Sigmoid colon (tissue), 7 donors: Measurements from ENCODE around the gene SLC17A8. TPM values are rescaled to one million over a fixed set of nuclear protein-coding genes. Genes with fewer than 3 reads are reported as not detected.

Experiments used
- DNase-seq: peaks from one replicate; pipeline ENCODE4 v3.0.0-alpha.2; 2019
- H3K27ac ChIP-seq, 4 donors: fragments of 200-600 bp; sonication (generic); one replicate each; pipeline ENCODE4 v1.5.1; 2016 to 2019; ENCODE audit warnings: mild to moderate bottlenecking in 1 of 4
- H3K27me3 ChIP-seq, 3 donors: fragments of 200-600 bp; sonication (generic); one replicate each; pipeline ENCODE4 v1.5.1; 2019; ENCODE audit warnings: mild to moderate bottlenecking in 1 of 3
- H3K36me3 ChIP-seq, 4 donors: fragments of 200-600 bp; sonication (generic); one replicate each; pipeline ENCODE4 v1.5.1; 2016 to 2019
- H3K4me1 ChIP-seq, 4 donors: fragments of 200-600 bp; sonication (generic); one replicate each; pipeline ENCODE4 v1.5.1; 2017 to 2019
- H3K4me3 ChIP-seq, 4 donors: fragments of 200-600 bp; sonication (generic); one replicate each; pipeline ENCODE4 v1.5.1; 2017 to 2019; ENCODE audit warnings: mild to moderate bottlenecking in 2 of 4, moderate library complexity in 1 of 4
- H3K9me3 ChIP-seq, 4 donors: fragments of 200-600 bp in 3 of 4; sonication (generic) in 3 of 4; one replicate each; pipeline versions ENCODE4 v1.5.1 to v1.6.1; 2013 to 2019
- CTCF ChIP-seq, 4 experiments: fragments of 450-650 bp in 3 of 4; fragments of 200-600 bp in 1 of 4; IDR thresholded peaks; one replicate each; pipeline ENCODE4 v1.5.1; 2016 to 2019; ENCODE audit warnings: antibody characterized with exemption in 4 of 4, mild to moderate bottlenecking in 3 of 4, moderate library complexity in 2 of 4
- EP300 ChIP-seq, 4 donors: sonication (generic); formaldehyde crosslinking; IDR thresholded peaks; one replicate each; pipeline ENCODE4 v1.6.1; 2017; ENCODE audit warnings: antibody characterized with exemption in 4 of 4
- POLR2A ChIP-seq, 2 donors: fragments of 450-650 bp; IDR thresholded peaks; one replicate each; pipeline ENCODE4 v1.6.1; 2016; ENCODE audit warnings: antibody characterized with exemption in 2 of 2, mild to moderate bottlenecking in 2 of 2, moderate library complexity in 2 of 2
- POLR2AphosphoS5 ChIP-seq, 4 donors: sonication (generic); formaldehyde crosslinking; IDR thresholded peaks; one replicate each; pipeline ENCODE4 v1.6.1; 2017; ENCODE audit warnings: antibody characterized with exemption in 4 of 4
- WGBS, 2 donors: extraction: QIAGEN DNeasy Blood & Tissue Kit; methylation state at CpG; one replicate each; pipeline ENCODE4 v1.1.7; 2013; 5-methylcytosine and 5-hydroxymethylcytosine counted together
- intact Hi-C: fragments of 100-400 bp; cut with DNase I; formaldehyde crosslinking; loops from one replicate; pipeline ENCODE4 v1.15.1; 2023
- polyA plus RNA-seq, 3 donors: library from polyadenylated mRNA; stranded (reverse); fragments of 200-250 nt; gene quantifications; one replicate each; pipeline ENCODE4 v1.2.3, GENCODE V29; 2013
- total RNA-seq, 4 donors: library from RNA; depleted of rRNA; stranded (reverse); fragments of >200 nt; gene quantifications; one replicate each; pipeline ENCODE4 v1.1.0, GENCODE V29; 2016
- donor health status: healthy with polysubstance abuse.
- donor health status: Bipolar disorder and iron deficiency.
- donor health status: healthy.

SLC17A8 gene
- total and polyA plus RNA-seq, 7 donors, result 0.60 to 2.3 (median 0.90) TPM; not detected in 4

- no peaks in the 10 kb centered on the region for H3K36me3 ChIP-seq
- no peak for TF ChIP-seq POLR2A (IDR thresholded peaks at IDR 0.05)
- TF ChIP-seq EP300 (IDR thresholded peaks at IDR 0.05), result no peak
- TF ChIP-seq POLR2AphosphoS5 (IDR thresholded peaks at IDR 0.05), result no peak
- TF ChIP-seq CTCF (IDR thresholded peaks at IDR 0.05), result no peak
- H3K4me1 ChIP-seq, result peaks cover 0 to 8% (median 5%) of the 10 kb centered on the region in 4 donors
- no peaks in the 10 kb centered on the region for H3K27me3 ChIP-seq
- DNase-seq, result no peak
- H3K27ac ChIP-seq, result no peak overlapping the region
- no peaks in the 10 kb centered on the region for H3K9me3 ChIP-seq
- WGBS, 2 donors, result 91 to 96% methylated on average over 1 of the region's 1 CpG
- H3K4me3 ChIP-seq, result no peak overlapping the region
- intact Hi-C loops, result no loop called here
These were observed 85.5 kb downstream of the SLC17A8 start for GRCh38 chr12:100442403-100442802.

GRCh38 chr12:100443434-100443833, 86.6 kb downstream of the SLC17A8 start:
- TF ChIP-seq EP300 (IDR thresholded peaks at IDR 0.05) (no peak), POLR2AphosphoS5 (IDR thresholded peaks at IDR 0.05) (no peak), CTCF (IDR thresholded peaks at IDR 0.05) (no peak), POLR2A (IDR thresholded peaks at IDR 0.05) (no peak)
- Histone ChIP-seq H3K36me3 (no peaks in the 10 kb centered on the region), H3K4me3 (no peak overlapping the region), H3K27me3 (no peaks in the 10 kb centered on the region), H3K9me3 (no peaks in the 10 kb centered on the region), H3K27ac (no peak overlapping the region), H3K4me1 (peaks cover 0 to 14% (median 11%) of the 10 kb centered on the region in 4 donors)
- WGBS, 2 donors, result 81 to 84% methylated on average over 1 of the region's 1 CpG
- no peak for DNase-seq
- intact Hi-C loops, result no loop called here

- no peak overlapping the region for H3K27ac ChIP-seq
- no peaks in the 10 kb centered on the region for H3K36me3 ChIP-seq
- WGBS, 2 donors, result 87 to 89% methylated on average over 4 of the region's 4 CpGs
- no peak overlapping the region for H3K4me3 ChIP-seq
- peaks cover 0 to 21% (median 11%) of the 10 kb centered on the region in 4 donors for H3K4me1 ChIP-seq
- H3K9me3 ChIP-seq, result no peaks in the 10 kb centered on the region
- no peak for DNase-seq
- intact Hi-C loops, result no loop called here
- no peaks in the 10 kb centered on the region for H3K27me3 ChIP-seq
- TF ChIP-seq POLR2A (IDR thresholded peaks at IDR 0.05), result no peak
- no peak for TF ChIP-seq POLR2AphosphoS5 (IDR thresholded peaks at IDR 0.05)
- no peak for TF ChIP-seq EP300 (IDR thresholded peaks at IDR 0.05)
- TF ChIP-seq CTCF (IDR thresholded peaks at IDR 0.05), result no peak
These were observed 88.2 kb downstream of the SLC17A8 start for GRCh38 chr12:100445081-100445481.

GRCh38 chr12:100447381-100447780, 90.5 kb downstream of the SLC17A8 start:
- Histone ChIP-seq H3K4me3 (no peak overlapping the region), H3K4me1 (peaks cover 0 to 29% (median 17%) of the 10 kb centered on the region in 4 donors), H3K9me3 (no peaks in the 10 kb centered on the region), H3K27me3 (no peaks in the 10 kb centered on the region), H3K27ac (no peak overlapping the region), H3K36me3 (no peaks in the 10 kb centered on the region)
- no peak for DNase-seq
- intact Hi-C loops, result no loop called here
- TF ChIP-seq POLR2A (IDR thresholded peaks at IDR 0.05), result no peak
- TF ChIP-seq CTCF (IDR thresholded peaks at IDR 0.05), result no peak
- TF ChIP-seq EP300 (IDR thresholded peaks at IDR 0.05), result no peak
- TF ChIP-seq POLR2AphosphoS5 (IDR thresholded peaks at IDR 0.05), result no peak
- WGBS, 2 donors, result 21 to 67% methylated on average over 3 of the region's 3 CpGs

DNA sequence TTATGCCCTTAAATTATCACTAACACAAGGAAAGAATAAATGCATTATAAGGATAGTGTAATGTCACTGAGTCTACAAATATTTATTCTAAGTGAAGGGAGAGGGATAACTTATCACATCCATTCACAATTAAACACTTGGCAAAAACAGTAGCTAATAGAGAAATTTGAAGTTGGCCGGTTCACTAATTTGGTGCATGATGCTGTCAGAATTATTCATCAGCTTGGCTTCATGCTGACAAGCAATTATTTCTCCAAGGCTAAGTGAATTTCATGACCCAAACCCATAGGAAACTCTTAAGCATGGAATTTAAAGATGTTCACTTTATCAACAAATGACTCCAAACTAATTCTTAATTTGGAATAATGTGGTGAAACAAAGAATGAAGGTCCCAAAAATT, 91.8 kb downstream of the SLC17A8 start:
- Histone ChIP-seq H3K4me3 (no peak overlapping the region), H3K27ac (no peak overlapping the region), H3K9me3 (no peaks in the 10 kb centered on the region), H3K27me3 (no peaks in the 10 kb centered on the region), H3K4me1 (peaks cover 0 to 37% (median 18%) of the 10 kb centered on the region in 4 donors), H3K36me3 (no peaks in the 10 kb centered on the region)
- DNase-seq, result no peak
- WGBS, 2 donors, result 63 to 75% methylated on average over 1 of the region's 1 CpG
- TF ChIP-seq CTCF (IDR thresholded peaks at IDR 0.05), result no peak
- TF ChIP-seq EP300 (IDR thresholded peaks at IDR 0.05), result no peak
- no peak for TF ChIP-seq POLR2A (IDR thresholded peaks at IDR 0.05)
- TF ChIP-seq POLR2AphosphoS5 (IDR thresholded peaks at IDR 0.05), result no peak
- intact Hi-C loops, result no loop called here
